Stomach smooth muscle (tissue), 2 donors: ENCODE data around the gene TM9SF1.
A peak's percentile ranks its signal among the peaks of the same experiment; 100 is the strongest.
"Not testable (repeated sequence)": the region's sequence is repeated elsewhere in the genome, so short reads cannot be mapped to it uniquely, and the experiment has no call there.

Source experiments
- H3K27ac ChIP-seq: one replicate; pipeline ENCODE4 v1.7.0; 2013; ENCODE audit warnings: mild to moderate bottlenecking, low read length, inconsistent platforms
- H3K27me3 ChIP-seq, 2 donors: one replicate each; pipeline ENCODE4 v1.7.0; 2013; ENCODE audit warnings: low read length in 2 of 2; ENCODE audit not compliant: insufficient read depth in 2 of 2, control insufficient read depth in 1 of 2
- H3K36me3 ChIP-seq, 2 donors: one replicate each; pipeline ENCODE4 v1.7.0; 2013; ENCODE audit warnings: low read length in 2 of 2; ENCODE audit not compliant: control insufficient read depth in 2 of 2, insufficient read depth in 2 of 2
- H3K4me1 ChIP-seq: one replicate; pipeline ENCODE4 v1.7.0; 2013; ENCODE audit warnings: low read length; ENCODE audit not compliant: control insufficient read depth, insufficient read depth
- H3K4me3 ChIP-seq, 2 donors: one replicate each; pipeline ENCODE4 v1.7.0; 2013; ENCODE audit warnings: low read length in 2 of 2
- H3K9ac ChIP-seq, 2 donors: one replicate each; pipeline ENCODE4 v1.7.0; 2013; ENCODE audit warnings: low read length in 2 of 2, mild to moderate bottlenecking in 1 of 2
- H3K9me3 ChIP-seq, 2 donors: one replicate each; pipeline ENCODE4 v1.7.0; 2013; ENCODE audit warnings: low read length in 2 of 2; ENCODE audit not compliant: control insufficient read depth in 2 of 2
- donor health status: healthy.
- donor health status: Pancreatic carcinoma.

Gene TM9SF1

DNA sequence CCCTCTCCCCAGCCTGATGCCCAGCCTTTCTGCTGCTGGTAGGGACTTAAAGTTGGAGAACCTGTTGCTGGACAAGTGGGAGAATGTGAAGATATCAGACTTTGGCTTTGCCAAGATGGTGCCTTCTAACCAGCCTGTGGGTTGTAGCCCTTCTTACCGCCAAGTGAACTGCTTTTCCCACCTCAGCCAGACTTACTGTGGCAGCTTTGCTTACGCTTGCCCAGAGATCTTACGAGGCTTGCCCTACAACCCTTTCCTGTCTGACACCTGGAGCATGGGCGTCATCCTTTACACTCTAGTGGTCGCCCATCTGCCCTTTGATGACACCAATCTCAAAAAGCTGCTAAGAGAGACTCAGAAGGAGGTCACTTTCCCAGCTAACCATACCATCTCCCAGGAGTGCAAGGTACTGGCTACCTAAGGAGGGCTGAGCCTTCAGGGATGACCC, 11.9 kb upstream of the TM9SF1 start:
- no peak overlapping the region for H3K27ac ChIP-seq
- H3K4me1 ChIP-seq = no peaks in the 10 kb centered on the region
- peaks cover 35 to 50% of the 10 kb centered on the region in 2 donors for H3K36me3 ChIP-seq
- no peaks in the 10 kb centered on the region for H3K27me3 ChIP-seq
- H3K9me3 ChIP-seq = no peaks in the 10 kb centered on the region
- no peak overlapping the region for H3K9ac ChIP-seq
- no peak overlapping the region for H3K4me3 ChIP-seq

DNA sequence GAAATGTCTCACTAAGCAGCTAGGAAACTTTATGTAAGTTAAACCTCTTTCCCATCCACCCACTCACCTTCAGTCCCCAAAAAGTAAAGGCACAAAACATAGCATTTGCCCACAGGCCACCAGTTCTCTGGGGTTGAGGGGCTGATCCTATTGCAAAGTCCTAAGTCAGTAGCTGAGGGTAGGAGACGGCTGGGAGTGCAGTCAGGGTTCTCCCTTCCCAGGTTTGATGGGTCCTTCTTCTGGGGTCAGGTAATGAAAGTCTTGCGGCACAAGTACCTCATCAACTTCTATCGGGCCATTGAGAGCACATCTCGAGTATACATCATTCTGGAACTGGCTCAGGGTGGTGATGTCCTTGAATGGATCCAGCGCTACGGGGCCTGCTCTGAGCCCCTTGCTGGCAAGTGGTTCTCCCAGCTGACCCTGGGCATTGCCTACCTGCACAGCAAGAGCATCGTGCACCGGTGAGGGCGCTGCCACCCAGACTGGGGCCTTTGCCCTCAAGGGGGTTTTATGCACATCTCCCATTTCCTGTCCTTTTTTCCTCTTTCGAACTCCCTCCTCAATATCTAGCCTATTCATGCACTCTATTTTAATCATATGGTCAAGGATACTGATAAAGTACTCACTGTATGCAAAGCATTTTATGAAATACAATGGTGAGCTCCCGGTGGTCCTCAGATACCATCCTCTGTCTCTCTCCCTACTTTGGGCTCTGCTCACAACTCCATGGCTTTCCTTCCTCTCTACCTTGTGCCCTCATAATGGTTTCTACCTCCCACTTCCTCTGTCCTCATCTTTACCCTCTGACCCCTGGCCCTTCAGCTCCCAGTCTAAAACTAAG, 11.2 kb upstream of the TM9SF1 start:
- Histone ChIP-seq H3K4me1 (no peaks in the 10 kb centered on the region), H3K4me3 (no peak overlapping the region), H3K27me3 (no peaks in the 10 kb centered on the region), H3K9ac (no peak overlapping the region), H3K27ac (no peak overlapping the region), H3K36me3 (peaks cover 35 to 52% of the 10 kb centered on the region in 2 donors), H3K9me3 (no peaks in the 10 kb centered on the region)

DNA sequence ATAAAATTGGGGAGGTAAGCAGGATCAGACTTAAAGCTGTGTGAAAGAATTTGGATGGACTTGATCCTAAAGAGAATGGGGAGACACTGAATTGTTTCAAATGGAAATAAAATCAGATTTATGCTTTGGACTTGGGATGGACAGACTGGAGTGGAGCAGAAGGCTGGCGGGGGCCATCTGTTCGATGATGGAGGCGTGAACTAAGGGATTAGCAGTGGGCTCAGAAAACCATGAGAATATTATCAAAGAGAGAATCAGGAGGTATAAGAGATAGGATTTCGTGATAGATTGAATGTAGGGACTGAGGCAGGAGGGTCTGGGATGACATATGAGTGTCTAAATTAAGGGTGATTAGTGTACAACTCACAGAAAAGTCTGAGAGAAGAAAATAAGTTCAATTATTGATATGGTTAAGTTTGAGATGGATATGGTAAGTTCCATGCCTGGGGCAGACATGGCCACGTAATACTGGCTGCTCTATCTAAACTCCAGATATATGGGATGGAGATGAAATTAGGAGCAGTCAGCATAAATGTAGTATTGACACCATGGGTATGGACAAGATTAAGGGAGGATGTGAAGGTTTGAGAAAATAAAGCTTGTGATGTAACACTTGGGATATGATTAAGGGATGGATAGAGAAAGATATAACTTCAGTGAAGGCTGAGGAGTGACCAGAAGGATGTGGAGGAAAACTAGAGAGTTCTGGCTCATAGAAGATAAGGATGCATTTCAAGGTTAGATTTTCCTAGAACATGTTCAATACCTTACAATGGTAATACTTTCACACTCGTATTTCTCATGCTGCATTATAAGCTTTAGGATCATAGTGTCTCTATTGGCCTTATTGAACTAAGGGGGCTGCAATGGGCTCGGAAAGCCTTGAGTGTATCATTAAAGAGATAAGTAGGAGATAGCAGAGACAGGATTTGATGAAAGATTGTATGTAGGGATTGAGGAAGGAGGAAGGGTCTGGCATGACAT, 9.2 kb upstream of the TM9SF1 start:
- no peaks in the 10 kb centered on the region for H3K9me3 ChIP-seq
- H3K27me3 ChIP-seq = no peaks in the 10 kb centered on the region
- no peaks in the 10 kb centered on the region for H3K4me1 ChIP-seq
- peaks cover 20 to 36% of the 10 kb centered on the region in 2 donors for H3K36me3 ChIP-seq
- H3K4me3 ChIP-seq = no peak overlapping the region
- H3K27ac ChIP-seq = no peak overlapping the region
- H3K9ac ChIP-seq = no peak overlapping the region

DNA sequence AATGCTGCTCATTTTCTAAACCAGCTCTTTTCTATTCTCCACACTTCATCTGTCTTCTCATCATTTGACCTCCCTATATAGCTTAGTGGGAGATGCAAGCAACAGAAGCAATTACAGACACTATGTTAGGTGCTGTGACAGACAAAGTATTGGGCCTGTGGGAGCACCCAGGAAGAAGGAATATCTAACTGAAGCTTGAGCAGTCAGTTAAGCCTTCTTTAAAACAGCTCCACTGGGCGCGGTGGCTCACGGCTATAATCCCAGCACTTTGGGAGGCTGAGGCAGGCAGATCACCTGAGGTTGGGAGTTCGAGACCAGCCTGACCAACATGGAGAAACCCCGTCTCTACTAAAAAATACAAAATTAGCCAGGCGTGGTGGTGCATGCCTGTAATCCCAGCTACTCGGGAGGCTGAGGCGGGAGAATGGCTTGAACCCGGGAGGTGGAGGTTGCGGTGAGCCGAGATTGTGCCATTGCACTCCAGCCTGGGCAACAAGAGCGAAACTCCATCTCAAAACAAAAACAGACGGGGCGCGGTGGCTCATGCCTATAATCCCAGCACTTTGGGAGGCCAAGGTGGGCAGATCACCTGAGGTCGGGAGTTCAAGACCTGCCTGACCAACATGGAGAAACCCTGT, 8.1 kb upstream of the TM9SF1 start:
- H3K9ac ChIP-seq, H3K4me3 ChIP-seq, H3K27ac ChIP-seq, H3K27me3 ChIP-seq, H3K9me3 ChIP-seq, H3K4me1 ChIP-seq: not testable (repeated sequence)
- H3K36me3 ChIP-seq = peaks cover 20 to 32% of the 10 kb centered on the region in 2 donors

DNA sequence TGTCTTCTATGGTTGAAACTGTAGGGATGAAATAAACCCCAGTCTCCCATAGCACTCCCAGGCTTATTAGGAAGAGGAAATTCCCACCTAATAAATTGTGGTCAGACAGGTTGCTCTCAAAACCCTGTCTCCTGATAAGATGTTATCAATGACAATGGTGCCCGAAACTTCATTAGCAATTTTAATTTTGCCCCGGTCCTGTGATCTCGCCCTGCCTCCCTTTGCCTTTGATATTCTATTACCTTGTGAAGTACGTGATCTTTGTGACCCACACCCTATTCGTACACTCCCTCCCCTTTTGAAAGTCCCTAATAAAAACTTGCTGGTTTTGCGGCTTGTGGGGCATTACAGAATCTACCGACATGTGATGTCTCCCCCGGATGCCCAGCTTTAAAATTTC, 7.3 kb upstream of the TM9SF1 start:
- not testable (repeated sequence) for H3K4me3 ChIP-seq

DNA sequence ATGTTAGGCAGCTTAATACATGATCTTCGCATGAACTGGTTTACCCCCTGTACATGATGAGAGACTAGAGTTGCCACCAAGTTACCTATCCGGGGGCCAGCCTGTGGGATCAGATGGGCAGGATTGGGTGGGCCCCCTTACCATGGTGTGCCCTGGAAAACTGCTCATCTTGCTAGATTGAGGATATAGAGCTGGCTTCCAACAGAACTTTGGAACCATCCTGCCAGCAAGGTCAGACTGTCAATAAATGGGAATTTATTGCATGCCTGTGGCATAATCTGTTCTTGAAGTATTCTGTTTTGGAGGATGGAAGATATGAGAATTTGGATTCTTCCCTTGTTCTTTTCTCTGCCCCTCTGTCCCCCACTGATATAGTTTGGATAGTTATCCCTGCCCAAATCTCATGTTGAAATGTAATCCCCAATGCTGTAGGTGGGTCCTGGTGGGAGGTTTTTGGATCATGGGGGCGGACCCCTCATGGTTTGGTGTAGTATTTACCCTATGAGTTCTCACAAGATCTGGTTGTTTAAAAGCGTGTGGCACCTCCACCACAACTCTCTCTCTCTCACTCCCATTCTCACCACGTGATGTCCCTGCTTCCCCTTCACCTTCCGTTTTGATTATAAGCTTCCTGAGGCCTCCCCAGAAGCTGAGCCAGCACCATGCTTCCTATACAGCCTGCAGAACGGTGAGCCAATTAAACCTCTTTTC, 3.7 kb upstream of the TM9SF1 start:
- Histone ChIP-seq H3K9ac (peak overlapping the region in 1 of 2 donors; percentile 21), H3K4me1 (peaks cover 25% of the 10 kb centered on the region), H3K9me3 (no peaks in the 10 kb centered on the region), H3K27ac (no peak overlapping the region), H3K36me3 (peaks cover 3 to 6% of the 10 kb centered on the region in 2 donors), H3K27me3 (no peaks in the 10 kb centered on the region), H3K4me3 (no peak overlapping the region)

More for the DNA sequence above, 7.3 kb upstream of the TM9SF1 start:
- not testable (repeated sequence) for H3K4me1 ChIP-seq, H3K27ac ChIP-seq, H3K9me3 ChIP-seq, H3K9ac ChIP-seq, H3K27me3 ChIP-seq
- H3K36me3 ChIP-seq = peaks cover 17 to 24% of the 10 kb centered on the region in 2 donors

DNA sequence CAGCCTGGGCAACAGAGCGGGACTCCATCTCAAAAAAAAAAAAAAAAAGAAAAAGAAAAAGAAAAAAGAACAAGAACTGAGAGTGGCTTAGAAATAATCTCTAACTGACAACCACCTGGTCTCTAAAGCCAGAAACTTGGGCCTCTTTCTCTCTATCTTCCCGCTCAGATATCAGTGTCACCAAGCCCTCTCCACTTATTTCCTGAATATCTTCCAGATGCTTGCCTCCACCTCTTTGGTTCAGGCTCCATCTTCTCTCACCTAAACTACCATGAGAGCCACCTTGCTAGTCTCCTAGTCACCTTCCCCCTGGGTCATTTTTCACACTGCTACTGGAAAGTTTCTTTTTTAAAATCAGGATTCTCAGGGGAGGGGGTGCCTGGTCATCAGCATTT, 1.8 kb upstream of the TM9SF1 start:
- no peaks in the 10 kb centered on the region for H3K9me3 ChIP-seq

DNA sequence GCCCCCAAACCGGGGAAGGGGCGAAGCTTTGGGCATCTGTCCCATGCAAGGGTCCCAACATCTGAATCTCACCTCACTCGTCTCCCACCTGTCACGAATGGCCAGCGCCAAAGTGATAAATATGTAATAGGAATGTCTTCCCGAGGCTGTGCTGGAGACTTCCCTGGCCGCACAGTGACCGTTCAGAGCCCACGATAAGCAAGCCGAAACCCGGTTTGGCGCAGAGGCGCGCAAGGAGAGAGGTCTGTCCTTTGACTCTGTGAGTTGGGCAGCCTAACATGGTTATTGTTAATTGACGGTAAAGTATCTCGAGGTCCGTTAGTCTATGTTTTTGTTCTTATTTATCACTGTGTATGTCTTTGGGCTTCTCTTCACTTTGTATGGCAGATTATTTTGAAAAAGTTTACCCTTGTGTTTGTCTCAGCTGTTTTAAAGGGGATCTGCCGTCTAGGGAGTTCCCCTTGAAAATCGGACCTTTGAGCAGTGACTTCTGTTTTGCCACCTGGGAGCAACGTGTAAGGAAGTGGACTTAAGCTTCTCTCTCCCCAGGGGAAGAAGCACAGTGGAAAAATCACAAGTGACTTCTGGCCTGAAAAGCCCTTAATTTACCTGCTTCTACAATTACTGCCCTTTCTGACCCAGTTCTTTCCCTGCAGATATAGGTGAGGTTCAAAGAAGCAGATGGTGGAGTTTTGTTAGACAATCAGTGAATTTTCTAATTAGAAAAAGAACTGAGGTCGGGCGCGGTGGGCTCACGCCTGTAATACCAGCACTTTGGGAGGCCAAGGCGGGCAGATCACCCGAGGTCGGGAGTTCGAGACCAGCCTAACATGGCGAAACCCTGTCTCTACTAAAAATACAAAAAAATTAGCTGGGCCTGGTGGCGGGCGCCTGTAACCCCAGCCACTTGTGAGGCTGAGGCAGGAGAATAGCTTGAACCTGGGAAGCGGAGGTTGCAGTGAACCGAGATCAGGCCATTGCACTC, 1.1 kb upstream of the TM9SF1 start:
- H3K4me1 ChIP-seq = peaks cover 30% of the 10 kb centered on the region
- H3K27me3 ChIP-seq = no peaks in the 10 kb centered on the region
- peak overlapping the region; percentile 96 for H3K27ac ChIP-seq
- peak overlapping the region; percentile 96 to 99 for H3K9ac ChIP-seq
- no peaks in the 10 kb centered on the region for H3K9me3 ChIP-seq
- H3K4me3 ChIP-seq = peak overlapping the region; percentile 96 to 99
- H3K36me3 ChIP-seq = peaks cover 10 to 14% of the 10 kb centered on the region in 2 donors

More for the DNA sequence above, 1.8 kb upstream of the TM9SF1 start:
- H3K27me3 ChIP-seq = no peaks in the 10 kb centered on the region
- H3K27ac ChIP-seq = no peak overlapping the region
- no peak overlapping the region for H3K4me3 ChIP-seq
- peaks cover 10 to 13% of the 10 kb centered on the region in 2 donors for H3K36me3 ChIP-seq
- peaks cover 30% of the 10 kb centered on the region for H3K4me1 ChIP-seq
- H3K9ac ChIP-seq = no peak overlapping the region

DNA sequence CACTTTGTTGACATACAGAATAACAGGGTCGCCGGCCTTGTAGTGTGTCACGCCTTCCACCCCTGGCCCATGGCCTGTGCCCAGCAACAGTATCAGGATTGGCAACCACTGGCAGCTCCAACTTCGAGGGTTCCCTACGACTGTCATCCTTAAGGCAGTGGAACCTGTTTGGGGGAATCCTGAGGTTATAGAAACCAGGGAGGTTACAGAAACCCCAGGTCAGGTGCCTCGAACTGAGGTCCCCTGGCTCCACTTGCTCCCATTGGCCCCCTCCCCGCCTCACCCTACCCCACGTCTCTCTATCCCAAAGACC, 412 bp downstream of the TM9SF1 start:
- H3K36me3 ChIP-seq = peaks cover 10 to 19% of the 10 kb centered on the region in 2 donors
- H3K9me3 ChIP-seq = no peaks in the 10 kb centered on the region
- H3K27me3 ChIP-seq = no peaks in the 10 kb centered on the region
- peak overlapping the region; percentile 96 for H3K27ac ChIP-seq
- H3K4me1 ChIP-seq = peaks cover 30% of the 10 kb centered on the region
- peak overlapping the region; percentile 96 to 99 for H3K9ac ChIP-seq
- peak overlapping the region; percentile 96 to 99 for H3K4me3 ChIP-seq
